Gastrocnemius medialis (tissue), 4 donors: ENCODE measurements around the gene LRRC3. TPM values are rescaled to one million over a fixed set of nuclear protein-coding genes. Genes with fewer than 3 reads are reported as not detected.

Source experiments
- ATAC-seq, 2 donors: fragments of 150-250 bp; one replicate each; pipeline ENCODE4 v1.9.1; 2016
- DNase-seq, 2 donors: peaks; one replicate each; pipeline ENCODE4 v3.0.0-alpha.2; 2019
- H3K27ac ChIP-seq, 4 donors: fragments of 200-600 bp; sonication (generic); 1 replicate in 1 of 4; 2 replicates in 3 of 4; pipeline ENCODE4 v1.5.1; 2016 to 2018; ENCODE audit warnings: mild to moderate bottlenecking in 2 of 4, moderate library complexity in 1 of 4
- H3K27me3 ChIP-seq, 3 donors: fragments of 200-600 bp; sonication (generic) in 2 of 3; 1 replicate in 1 of 3; 2 replicates in 2 of 3; pipeline versions ENCODE4 v1.5.1 to v1.6.0; 2016 to 2019; ENCODE audit warnings: mild to moderate bottlenecking in 1 of 3, moderate library complexity in 1 of 3
- H3K36me3 ChIP-seq, 2 donors: fragments of 200-600 bp; sonication (generic) in 1 of 2; one replicate each; pipeline ENCODE4 v1.5.1; 2017 to 2018
- H3K4me1 ChIP-seq, 2 donors: fragments of 200-600 bp; sonication (generic) in 1 of 2; one replicate each; pipeline ENCODE4 v1.5.1; 2016 to 2017; ENCODE audit warnings: mild to moderate bottlenecking in 2 of 2
- H3K4me3 ChIP-seq, 4 donors: fragments of 200-600 bp; sonication (generic) in 3 of 4; 1 replicate in 1 of 4; 2 replicates in 3 of 4; pipeline ENCODE4 v1.5.1; 2016 to 2019; ENCODE audit warnings: mild to moderate bottlenecking in 2 of 4
- H3K9me3 ChIP-seq, 3 donors: fragments of 200-600 bp; sonication (generic) in 2 of 3; 1 replicate in 1 of 3; 2 replicates in 2 of 3; pipeline ENCODE4 v1.5.1; 2016 to 2019
- CTCF ChIP-seq, 5 experiments: fragments of 450-650 bp in 3 of 5; fragments of 200-600 bp in 2 of 5; sonication (generic) in 2 of 5; IDR thresholded peaks in 4 of 5; conservative IDR thresholded peaks in 1 of 5; 1 replicate in 4 of 5; 2 replicates in 1 of 5; pipeline ENCODE4 v1.5.1; 2016 to 2019; ENCODE audit warnings: antibody characterized with exemption in 5 of 5, mild to moderate bottlenecking in 3 of 5, moderate library complexity in 3 of 5
- POLR2A ChIP-seq, 2 donors: fragments of 450-650 bp; IDR thresholded peaks; one replicate each; pipeline ENCODE4 v1.6.1; 2017; ENCODE audit warnings: antibody characterized with exemption in 2 of 2, mild to moderate bottlenecking in 2 of 2, moderate library complexity in 2 of 2
- in situ Hi-C, 4 donors: fragments of 200-750 bp; cut with MboI; loops; one replicate each; pipeline versions ENCODE4 v1.15.0 to v1.8.0; 2017; ENCODE audit warnings: low sequenced_read_pairs in 4 of 4
- intact Hi-C: fragments of 100-400 bp; cut with DNase I; formaldehyde crosslinking; loops from one replicate; pipeline ENCODE4 v1.15.1; 2023; ENCODE audit warnings: low total_unique reads
- total RNA-seq, 4 donors: library from RNA; depleted of rRNA; stranded (reverse); fragments of >200 nt; gene quantifications; one replicate each; pipeline versions ENCODE4 v1.1.0 to v1.2.3, GENCODE V29; 2016

LRRC3 gene
- total RNA-seq, 4 donors from 2014 or later, result 0.36 to 0.70 (median 0.55) TPM

- H3K27me3 ChIP-seq, result no peaks in the 10 kb centered on the region
- intact Hi-C loops (no loop called here), in situ Hi-C loops (no loop called here)
- no peak for ATAC-seq
- TF ChIP-seq POLR2A (IDR thresholded peaks at IDR 0.05), result no peak
- TF ChIP-seq CTCF (IDR thresholded peaks at IDR 0.05 in 4 of 5, conservative IDR thresholded peaks at IDR 0.05 in 1 of 5), result no peak
- H3K4me1 ChIP-seq, result no peaks in the 10 kb centered on the region
- no peaks in the 10 kb centered on the region for H3K36me3 ChIP-seq
- H3K27ac ChIP-seq, result no peak overlapping the region
- H3K9me3 ChIP-seq, result no peaks in the 10 kb centered on the region
- DNase-seq, result peak in 1 of 2 donors; percentile 3
- no peak overlapping the region for H3K4me3 ChIP-seq
These were observed 47.1 kb upstream of the LRRC3 start for GRCh38 chr21:44408226-44408625.

- TF ChIP-seq POLR2A (IDR thresholded peaks at IDR 0.05), result no peak
- TF ChIP-seq CTCF (IDR thresholded peaks at IDR 0.05 in 4 of 5, conservative IDR thresholded peaks at IDR 0.05 in 1 of 5), result no peak
- in situ Hi-C loops (no loop called here), intact Hi-C loops (no loop called here)
- ATAC-seq (no peak), DNase-seq (peak in 1 of 2 donors; percentile 3)
- no peaks in the 10 kb centered on the region for H3K9me3 ChIP-seq
- H3K27ac ChIP-seq, result no peak overlapping the region
- H3K36me3 ChIP-seq, result no peaks in the 10 kb centered on the region
- no peaks in the 10 kb centered on the region for H3K4me1 ChIP-seq
- H3K4me3 ChIP-seq, result no peak overlapping the region
- H3K27me3 ChIP-seq, result peaks cover 3 to 21% (median 14%) of the 10 kb centered on the region in 3 donors
These were observed 41.6 kb upstream of the LRRC3 start for GRCh38 chr21:44413566-44414290.

- in situ Hi-C loops (no loop called here), intact Hi-C loops (no loop called here)
These were observed 40.8 kb upstream of the LRRC3 start for GRCh38 chr21:44414291-44415072.

More at GRCh38 chr21:44414291-44415072, 40.8 kb upstream of the LRRC3 start:
- H3K36me3 ChIP-seq, result no peaks in the 10 kb centered on the region
- H3K4me3 ChIP-seq, result no peak overlapping the region
- H3K27ac ChIP-seq, result no peak overlapping the region
- DNase-seq (peak in 1 of 2 donors; percentile 12), ATAC-seq (no peak)
- H3K27me3 ChIP-seq, result peaks cover 3 to 21% (median 14%) of the 10 kb centered on the region in 3 donors
- no peaks in the 10 kb centered on the region for H3K9me3 ChIP-seq
- no peaks in the 10 kb centered on the region for H3K4me1 ChIP-seq
- TF ChIP-seq POLR2A (IDR thresholded peaks at IDR 0.05) (no peak), CTCF (IDR thresholded peaks at IDR 0.05 in 4 of 5, conservative IDR thresholded peaks at IDR 0.05 in 1 of 5) (no peak)
